GM23248 (cell line): Measurements from ENCODE around the gene SMIM13. TPM values are rescaled to one million over a fixed set of nuclear protein-coding genes. Genes with fewer than 3 reads are reported as not detected.

Source experiments
- DNase-seq: peaks from one replicate; pipeline ENCODE4 v3.0.0-alpha.2; 2015
- H2AFZ ChIP-seq: fragments of 200-600 bp; sonication (generic); 2 replicates; pipeline ENCODE4 v1.6.1; 2016; ENCODE audit warnings: antibody characterized with exemption
- H3F3A ChIP-seq: fragments of 200-600 bp; sonication (generic); 2 replicates; pipeline ENCODE4 v1.6.1; 2016; ENCODE audit warnings: mild to moderate bottlenecking, antibody characterized with exemption, mixed run types; ENCODE audit not compliant: insufficient read depth
- H3K27ac ChIP-seq: fragments of 200-600 bp; sonication (generic); 2 replicates; pipeline ENCODE4 v1.5.1; 2016; ENCODE audit warnings: mild to moderate bottlenecking
- H3K27me3 ChIP-seq: fragments of 200-600 bp; sonication (generic); replicated peaks from 2 replicates; pipeline ENCODE4 v1.6.1; 2016; ENCODE audit warnings: mild to moderate bottlenecking; ENCODE audit not compliant: insufficient read depth
- H3K36me3 ChIP-seq: fragments of 200-600 bp; sonication (generic); 2 replicates; pipeline ENCODE4 v1.6.1; 2016; ENCODE audit warnings: low read depth, mild to moderate bottlenecking
- H3K4me1 ChIP-seq: fragments of 200-600 bp; sonication (generic); 2 replicates; pipeline ENCODE4 v1.6.1; 2016; ENCODE audit warnings: mild to moderate bottlenecking; ENCODE audit not compliant: insufficient read depth
- H3K4me2 ChIP-seq: fragments of 200-600 bp; sonication (generic); one replicate; pipeline ENCODE4 v1.6.1; 2016; ENCODE audit warnings: mild to moderate bottlenecking; ENCODE audit not compliant: unreplicated experiment
- H3K4me3 ChIP-seq: fragments of 200-600 bp; sonication (generic); 2 replicates; pipeline ENCODE4 v1.5.1; 2016; ENCODE audit warnings: mild to moderate bottlenecking
- H3K79me2 ChIP-seq: fragments of 200-600 bp; sonication (generic); 2 replicates; pipeline ENCODE4 v1.6.1; 2016; ENCODE audit warnings: mild to moderate bottlenecking; ENCODE audit not compliant: insufficient read depth
- H3K9ac ChIP-seq: fragments of 200-600 bp; sonication (generic); 2 replicates; pipeline ENCODE4 v1.6.1; 2016; ENCODE audit warnings: mild to moderate bottlenecking
- H3K9me2 ChIP-seq: fragments of 200-600 bp; sonication (generic); 2 replicates; pipeline ENCODE4 v1.6.1; 2016; ENCODE audit warnings: mixed run types, mild to moderate bottlenecking, moderate library complexity; ENCODE audit not compliant: insufficient read depth
- H3K9me3 ChIP-seq: fragments of 200-600 bp; sonication (generic); one replicate; pipeline ENCODE4 v1.6.1; 2017; ENCODE audit warnings: low read depth
- H4K20me1 ChIP-seq: fragments of 200-600 bp; sonication (generic); 2 replicates; pipeline ENCODE4 v1.6.0; 2016; ENCODE audit not compliant: insufficient read depth
- EZH2 ChIP-seq: fragments of 200-600 bp; sonication (generic); IDR thresholded peaks from 2 replicates; pipeline ENCODE4 v1.6.1; 2018; ENCODE audit warnings: antibody characterized with exemption, mild to moderate bottlenecking; ENCODE audit not compliant: insufficient read depth, poor library complexity, severe bottlenecking
- EZH2phosphoT487 ChIP-seq: fragments of 200-600 bp; sonication (generic); IDR thresholded peaks from 2 replicates; pipeline ENCODE4 v1.6.1; 2018; ENCODE audit warnings: antibody characterized with exemption, moderate library complexity, mild to moderate bottlenecking, low read depth; ENCODE audit not compliant: insufficient read depth
- WGBS, 2 experiments: methylation state at CpG; one replicate each; pipeline ENCODE4 v1.1.6; 2015 to 2017; ENCODE audit warnings: low lambda C conversion rate in 2 of 2, low coverage in 1 of 2; ENCODE audit errors: missing lambda C conversion rate in 2 of 2; 5-methylcytosine and 5-hydroxymethylcytosine counted together
- in situ Hi-C: fragments of 300-500 bp; cut with MboI; formaldehyde crosslinking; loops from 2 replicates; pipeline ENCODE4 v1.15.0; 2020
- polyA plus RNA-seq: library from polyadenylated mRNA; unstranded; fragments of >200 nt; fragmentation: Nextera tagmentation; extraction: Ambion mirVana; gene quantifications from 2 replicates; pipeline ENCODE4 v1.2.1, GENCODE V29; 2016
- total RNA-seq: library from RNA; depleted of rRNA; stranded (reverse); fragments of >200 nt; shearing (Covaris generic); gene quantifications from 2 replicates; pipeline ENCODE4 v1.2.3, GENCODE V29; 2014

The SMIM13 gene
- total and polyA plus RNA-seq, 2 experiments from 2014 or later: 5.1 to 11.3 TPM

DNA sequence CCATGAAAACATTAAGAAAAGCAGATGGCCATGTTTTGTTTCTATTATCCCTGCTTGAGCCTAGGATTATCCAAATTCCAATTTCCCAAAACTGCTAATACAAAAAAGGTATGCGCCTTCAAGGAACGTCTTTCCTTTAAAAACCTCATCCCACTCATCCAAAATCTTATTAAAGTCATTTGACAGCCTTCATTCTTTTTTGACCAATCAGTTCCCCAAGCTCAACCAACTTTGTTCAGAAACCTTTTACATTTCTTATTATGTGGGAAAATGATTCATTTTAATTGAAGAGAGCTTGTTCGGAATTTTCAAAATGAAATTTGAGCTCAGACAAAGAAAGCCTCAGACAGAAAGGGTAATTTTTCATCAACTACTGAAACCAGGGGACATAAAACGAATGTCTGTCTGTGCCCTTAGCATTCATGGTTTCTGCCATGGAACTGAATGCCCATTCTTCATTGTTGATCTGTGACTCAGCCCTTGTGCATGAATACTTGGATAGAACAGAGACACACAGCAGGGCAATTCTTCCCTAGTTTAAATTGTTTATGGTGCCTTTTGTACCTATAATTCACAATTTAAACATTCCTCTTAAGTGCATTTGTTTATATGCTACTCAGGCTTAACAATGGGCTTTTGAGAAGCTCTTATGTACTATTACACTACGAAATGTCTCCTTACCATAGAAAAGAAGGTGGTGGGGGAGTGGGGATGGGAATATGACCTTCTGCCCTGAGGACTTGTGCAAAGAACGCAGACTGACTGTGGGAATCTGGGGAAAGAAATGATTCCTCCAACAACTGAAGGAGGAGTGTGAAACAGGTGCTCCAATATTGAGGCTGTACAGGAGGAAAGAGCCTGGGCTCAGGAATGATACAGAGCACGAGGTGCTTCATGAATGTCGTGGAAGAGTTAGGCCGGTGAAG, 67.7 kb downstream of the SMIM13 start:
- Histone ChIP-seq H3K9me2 (no peaks in the 10 kb centered on the region), H3K4me2 (peak overlapping the region; percentile 4), H3K9me3 (no peaks in the 10 kb centered on the region), H3F3A (0 out of 2 replicates have a peak, but pooled peaks cover 11% of the 10 kb centered on the region), H3K27me3 (no peaks in the 10 kb centered on the region), H3K36me3 (no peaks in the 10 kb centered on the region), H3K79me2 (no peaks in the 10 kb centered on the region), H3K9ac (no peak overlapping the region), H2AFZ (no peak overlapping the region), H3K4me1 (peaks cover 9% of the 10 kb centered on the region), H3K27ac (no peak overlapping the region), H3K4me3 (no peak overlapping the region), H4K20me1 (no peaks in the 10 kb centered on the region)
- in situ Hi-C loops: loop anchor here (10.0 kb wide), 1 partner anchor 324 kb away; no protein-coding TSS in a partner anchor
- 89 to 92% methylated on average over 9 of the region's 9 CpGs for WGBS, 2 experiments
- TF ChIP-seq EZH2phosphoT487: no peak
- no peak for TF ChIP-seq EZH2
- DNase-seq: peak; percentile 48

DNA sequence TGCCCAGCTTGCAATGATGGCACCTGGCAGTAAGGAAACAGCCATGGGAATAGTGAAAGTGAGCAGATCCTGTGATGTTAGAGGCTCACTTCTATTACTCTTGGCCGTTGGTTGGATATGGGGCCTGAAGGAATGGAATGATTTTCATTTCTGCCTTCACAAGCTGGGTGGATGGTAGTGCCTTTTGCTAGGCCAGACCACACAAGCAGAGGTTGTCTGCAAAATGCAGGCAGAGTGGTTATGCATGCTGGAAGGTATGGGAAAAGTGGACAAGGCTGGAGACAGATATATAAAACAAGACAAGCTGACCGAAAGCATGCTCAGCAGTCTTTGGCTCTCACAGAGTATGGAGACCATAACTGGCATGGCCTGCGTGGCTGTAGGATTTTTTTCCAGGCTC, 68.6 kb downstream of the SMIM13 start:
- no peak overlapping the region for H2AFZ ChIP-seq
- TF ChIP-seq EZH2phosphoT487: no peak
- TF ChIP-seq EZH2: no peak
- no peaks in the 10 kb centered on the region for H3K9me3 ChIP-seq
- H3K4me2 ChIP-seq: no peak overlapping the region
- H3F3A ChIP-seq: 0 out of 2 replicates have a peak, but pooled peaks cover 11% of the 10 kb centered on the region
- no peaks in the 10 kb centered on the region for H3K9me2 ChIP-seq
- no peaks in the 10 kb centered on the region for H3K79me2 ChIP-seq
- no peak overlapping the region for H3K4me3 ChIP-seq
- 92 to 93% methylated on average over 3 of the region's 3 CpGs for WGBS, 2 experiments
- no peaks in the 10 kb centered on the region for H4K20me1 ChIP-seq
- DNase-seq: no peak
- H3K36me3 ChIP-seq: no peaks in the 10 kb centered on the region
- H3K9ac ChIP-seq: no peak overlapping the region
- no peak overlapping the region for H3K27ac ChIP-seq
- no peaks in the 10 kb centered on the region for H3K27me3 ChIP-seq
- in situ Hi-C loops: loop anchor here (10.0 kb wide), 1 partner anchor 323 kb away; no protein-coding TSS in a partner anchor
- peaks cover 9% of the 10 kb centered on the region for H3K4me1 ChIP-seq

- peaks cover 9% of the 10 kb centered on the region for H3K4me1 ChIP-seq
- no peak overlapping the region for H3K9ac ChIP-seq
- H3K79me2 ChIP-seq: no peaks in the 10 kb centered on the region
- no peaks in the 10 kb centered on the region for H4K20me1 ChIP-seq
- H3K9me2 ChIP-seq: no peaks in the 10 kb centered on the region
- DNase-seq: no peak
- no peak overlapping the region for H3K4me3 ChIP-seq
- H2AFZ ChIP-seq: no peak overlapping the region
- 0 out of 2 replicates have a peak, but pooled peaks cover 11% of the 10 kb centered on the region for H3F3A ChIP-seq
- no peaks in the 10 kb centered on the region for H3K9me3 ChIP-seq
- no peaks in the 10 kb centered on the region for H3K27me3 ChIP-seq
- H3K27ac ChIP-seq: no peak overlapping the region
- no peaks in the 10 kb centered on the region for H3K36me3 ChIP-seq
- H3K4me2 ChIP-seq: no peak overlapping the region
- in situ Hi-C loops: loop anchor here (10.0 kb wide), 1 partner anchor 321 kb away; no protein-coding TSS in a partner anchor
- 92 to 96% methylated on average over 2 of the region's 2 CpGs for WGBS, 2 experiments
- TF ChIP-seq EZH2phosphoT487 (no peak), EZH2 (no peak)
Measured at GRCh38 chr6:11163932-11164331, 70.3 kb downstream of the SMIM13 start.

DNA sequence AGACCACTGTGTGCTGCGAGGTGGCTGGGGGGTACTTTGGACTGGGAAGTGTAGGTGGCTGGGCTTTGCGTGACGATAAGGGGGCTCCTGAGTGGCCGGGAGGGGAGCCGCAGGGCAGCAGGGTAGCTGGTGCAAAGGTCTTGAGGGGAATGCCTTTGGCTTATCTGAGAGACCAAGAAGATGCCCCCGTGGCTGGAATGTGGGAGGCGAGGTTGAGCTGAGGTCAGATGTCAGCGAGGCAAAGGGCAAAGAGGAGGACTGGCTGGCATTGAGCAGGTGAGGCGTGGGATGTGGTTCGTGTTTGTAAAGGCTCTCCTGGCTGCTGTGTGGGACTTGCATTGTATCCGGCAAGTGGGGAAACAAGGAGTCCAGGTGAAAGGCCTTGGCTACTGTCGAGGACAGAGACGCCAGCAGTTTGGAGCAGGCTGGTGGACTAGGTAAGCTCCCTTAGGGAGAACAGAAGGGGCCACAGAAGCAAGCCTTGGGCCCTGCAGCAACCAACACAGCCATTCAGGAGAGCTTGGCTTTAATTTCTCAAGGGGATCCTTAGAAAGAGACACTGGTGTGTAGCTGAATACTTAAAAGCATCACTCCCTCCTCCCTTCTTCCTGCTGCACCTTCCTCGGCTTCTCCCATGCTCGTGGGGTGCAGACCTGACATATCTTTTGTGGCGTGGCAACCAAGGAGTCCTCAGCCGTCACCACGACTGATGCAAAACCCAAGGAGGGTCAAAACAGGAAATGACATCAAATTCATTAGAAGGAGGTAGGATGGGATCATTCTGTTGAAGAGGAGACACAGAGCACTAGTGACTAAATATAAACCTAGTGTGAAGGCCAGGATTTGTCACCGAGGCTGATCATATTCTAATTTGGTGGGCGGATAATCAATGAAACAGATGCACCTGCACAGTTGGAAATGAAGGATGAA, 71.3 kb downstream of the SMIM13 start:
- DNase-seq: no peak
- Histone ChIP-seq H3K9me3 (no peaks in the 10 kb centered on the region), H3F3A (0 out of 2 replicates have a peak, but pooled peaks cover 11% of the 10 kb centered on the region), H3K4me1 (peaks cover 9% of the 10 kb centered on the region), H3K36me3 (no peaks in the 10 kb centered on the region), H3K79me2 (no peaks in the 10 kb centered on the region), H3K4me3 (no peak overlapping the region), H3K9me2 (no peaks in the 10 kb centered on the region), H4K20me1 (no peaks in the 10 kb centered on the region), H3K27me3 (no peaks in the 10 kb centered on the region), H3K9ac (no peak overlapping the region), H3K27ac (no peak overlapping the region), H3K4me2 (no peak overlapping the region), H2AFZ (no peak overlapping the region)
- WGBS, 2 experiments: 83 to 84% methylated on average over 20 of the region's 20 CpGs
- in situ Hi-C loops: loop anchor here (10.0 kb wide), 1 partner anchor 320 kb away; no protein-coding TSS in a partner anchor
- TF ChIP-seq EZH2 (no peak), EZH2phosphoT487 (no peak)
